MM.1S (cell line): Measurements from ENCODE around the gene PIP4K2A.

ENCODE experiments used
- DNase-seq: peaks from one replicate; pipeline ENCODE4 v3.0.0-alpha.2; 2015
- H2AFZ ChIP-seq: fragments of 300-600 bp; sonication (generic); 2 replicates; pipeline ENCODE4 v1.6.0; 2016; ENCODE audit warnings: antibody characterized with exemption, low read length
- H3F3A ChIP-seq: fragments of 300-600 bp; sonication (generic); 2 replicates; pipeline ENCODE4 v1.6.1; 2016; ENCODE audit warnings: mild to moderate bottlenecking, antibody characterized with exemption, low read length, moderate library complexity, mixed read lengths; ENCODE audit not compliant: insufficient read depth
- H3K27ac ChIP-seq: fragments of 300-600 bp; sonication (generic); 2 replicates; pipeline ENCODE4 v1.5.1; 2016; ENCODE audit warnings: mild to moderate bottlenecking, low read length
- H3K27me3 ChIP-seq: fragments of 300-600 bp; sonication (generic); replicated peaks from 2 replicates; pipeline ENCODE4 v1.6.0; 2016; ENCODE audit warnings: low read length; ENCODE audit not compliant: insufficient read depth
- H3K36me3 ChIP-seq: fragments of 300-600 bp; sonication (generic); replicated peaks from 2 replicates; pipeline ENCODE4 v1.6.1; 2016; ENCODE audit warnings: mild to moderate bottlenecking, low read length, mixed read lengths; ENCODE audit not compliant: insufficient read depth
- H3K4me1 ChIP-seq: fragments of 300-600 bp; sonication (generic); 2 replicates; pipeline ENCODE4 v1.6.1; 2016; ENCODE audit warnings: low read length, mixed read lengths
- H3K4me2 ChIP-seq: fragments of 300-600 bp; sonication (generic); 2 replicates; pipeline ENCODE4 v1.6.0; 2016; ENCODE audit warnings: low read depth, low read length
- H3K4me3 ChIP-seq: fragments of 300-600 bp; sonication (generic); 2 replicates; pipeline ENCODE4 v1.5.1; 2016; ENCODE audit warnings: low read length, mixed read lengths
- H3K79me2 ChIP-seq: fragments of 300-600 bp; sonication (generic); 2 replicates; pipeline ENCODE4 v1.6.1; 2016; ENCODE audit warnings: mixed run types, low read length, mixed read lengths
- H3K9ac ChIP-seq: fragments of 300-600 bp; sonication (generic); 2 replicates; pipeline ENCODE4 v1.6.1; 2016; ENCODE audit warnings: low read length, mixed read lengths
- H3K9me2 ChIP-seq: fragments of 300-600 bp; sonication (generic); replicated peaks from 2 replicates; pipeline ENCODE4 v1.6.1; 2016; ENCODE audit warnings: mild to moderate bottlenecking, low read length, mixed read lengths; ENCODE audit not compliant: insufficient read depth
- H3K9me3 ChIP-seq: fragments of 300-600 bp; sonication (generic); replicated peaks from 2 replicates; pipeline ENCODE4 v1.6.1; 2016; ENCODE audit warnings: mild to moderate bottlenecking, low read length, mixed read lengths; ENCODE audit not compliant: insufficient read depth
- H4K20me1 ChIP-seq: fragments of 300-600 bp; sonication (generic); 2 replicates; pipeline ENCODE4 v1.6.1; 2016; ENCODE audit warnings: mild to moderate bottlenecking, low read length, moderate library complexity, mixed read lengths; ENCODE audit not compliant: insufficient read depth
- EZH2 ChIP-seq: fragments of 300-600 bp; sonication (generic); optimal IDR thresholded peaks from 2 replicates; pipeline ENCODE3; 2017; ENCODE audit warnings: low read depth, mild to moderate bottlenecking, antibody characterized with exemption, low read length, mixed read lengths
- EZH2phosphoT487 ChIP-seq: fragments of 300-600 bp; sonication (generic); IDR thresholded peaks from 2 replicates; pipeline ENCODE4 v1.6.1; 2018; ENCODE audit warnings: antibody characterized with exemption, low read length
- TF ChIP-seq, protein P1 (sequence below): fragments of 300-600 bp; sonication (generic); IDR thresholded peaks from 2 replicates; pipeline ENCODE4 v1.5.1; 2016; ENCODE audit warnings: antibody characterized with exemption, low read length, mixed read lengths

Gene PIP4K2A

DNA sequence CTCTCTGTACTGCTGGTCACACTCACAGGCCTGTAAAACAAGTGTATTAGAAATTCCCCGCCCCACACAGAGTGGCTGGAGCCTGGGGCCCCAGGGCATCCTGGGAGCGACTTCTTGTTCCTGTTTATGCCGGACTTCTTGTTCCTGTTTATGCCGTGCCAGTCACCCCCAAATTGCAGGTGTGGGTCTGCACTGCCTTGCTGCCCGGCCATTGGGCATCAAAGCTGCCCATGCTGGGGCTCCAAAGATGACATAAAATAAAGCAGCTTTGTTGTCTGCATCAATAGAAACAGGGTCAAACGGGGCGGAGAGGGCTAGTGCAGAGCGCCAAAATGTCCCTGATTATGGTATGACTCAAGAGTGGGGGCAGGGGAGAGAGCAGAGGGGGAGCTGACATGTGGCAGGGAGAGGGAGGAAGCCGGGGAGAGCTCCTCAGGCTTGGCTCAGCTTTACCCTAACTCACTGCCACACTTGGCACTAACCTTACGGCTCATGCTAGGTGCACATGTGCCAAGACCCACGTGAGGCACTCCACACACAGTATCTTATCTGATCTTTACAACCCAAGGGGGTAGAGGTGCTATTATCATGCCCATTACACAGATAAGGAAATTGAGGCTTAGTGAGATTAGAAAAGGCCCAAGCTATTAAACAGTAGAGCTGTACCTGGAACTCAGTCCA lies 98.4 kb downstream of the PIP4K2A start:
- H2AFZ ChIP-seq = peak overlapping the region; percentile 76
- no peaks in the 10 kb centered on the region for H4K20me1 ChIP-seq
- H3K27ac ChIP-seq = peak overlapping the region; percentile 52; the same call in 1 of the 2 replicates
- H3K36me3 ChIP-seq = no peaks in the 10 kb centered on the region
- no peaks in the 10 kb centered on the region for H3K27me3 ChIP-seq
- peak overlapping the region; percentile 64 for H3K9ac ChIP-seq
- H3K4me2 ChIP-seq = peak overlapping the region; percentile 89
- H3K4me3 ChIP-seq = peak overlapping the region; percentile 72
- H3K79me2 ChIP-seq = peaks cover 60% of the 10 kb centered on the region
- TF ChIP-seq EZH2phosphoT487 = no peak
- TF ChIP-seq EZH2 = no peak
- TF ChIP-seq, protein P1, sequence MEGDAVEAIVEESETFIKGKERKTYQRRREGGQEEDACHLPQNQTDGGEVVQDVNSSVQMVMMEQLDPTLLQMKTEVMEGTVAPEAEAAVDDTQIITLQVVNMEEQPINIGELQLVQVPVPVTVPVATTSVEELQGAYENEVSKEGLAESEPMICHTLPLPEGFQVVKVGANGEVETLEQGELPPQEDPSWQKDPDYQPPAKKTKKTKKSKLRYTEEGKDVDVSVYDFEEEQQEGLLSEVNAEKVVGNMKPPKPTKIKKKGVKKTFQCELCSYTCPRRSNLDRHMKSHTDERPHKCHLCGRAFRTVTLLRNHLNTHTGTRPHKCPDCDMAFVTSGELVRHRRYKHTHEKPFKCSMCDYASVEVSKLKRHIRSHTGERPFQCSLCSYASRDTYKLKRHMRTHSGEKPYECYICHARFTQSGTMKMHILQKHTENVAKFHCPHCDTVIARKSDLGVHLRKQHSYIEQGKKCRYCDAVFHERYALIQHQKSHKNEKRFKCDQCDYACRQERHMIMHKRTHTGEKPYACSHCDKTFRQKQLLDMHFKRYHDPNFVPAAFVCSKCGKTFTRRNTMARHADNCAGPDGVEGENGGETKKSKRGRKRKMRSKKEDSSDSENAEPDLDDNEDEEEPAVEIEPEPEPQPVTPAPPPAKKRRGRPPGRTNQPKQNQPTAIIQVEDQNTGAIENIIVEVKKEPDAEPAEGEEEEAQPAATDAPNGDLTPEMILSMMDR = no peak
- peaks cover 19% of the 10 kb centered on the region for H3K4me1 ChIP-seq
- H3K9me2 ChIP-seq = no peaks in the 10 kb centered on the region
- no peaks in the 10 kb centered on the region for H3K9me3 ChIP-seq
- DNase-seq = peak; percentile 64
- 0 out of 2 replicates have a peak, but pooled peaks cover 6% of the 10 kb centered on the region for H3F3A ChIP-seq

DNA sequence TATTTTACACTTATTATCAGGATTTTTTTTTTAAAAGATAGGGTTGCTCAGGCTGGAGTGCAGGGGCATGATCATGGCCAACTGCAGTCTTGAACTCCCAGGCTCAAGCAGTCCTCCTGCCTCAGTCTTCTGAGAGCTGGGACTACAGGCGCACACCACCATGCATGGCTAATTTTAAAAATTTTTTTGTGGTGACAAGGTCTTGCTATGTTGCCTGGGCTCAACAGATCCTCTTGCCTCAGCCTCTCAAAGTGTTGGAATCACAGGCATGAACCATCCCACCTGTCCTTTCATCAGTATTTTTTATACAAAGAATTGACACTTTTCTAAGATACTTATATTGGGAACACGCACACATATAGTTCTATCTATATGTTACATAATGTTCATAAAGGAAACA lies 99.3 kb downstream of the PIP4K2A start:
- no peak for DNase-seq
- Histone ChIP-seq H3K9ac (no peak overlapping the region), H3K4me2 (peak overlapping the region; percentile 89; the same call in 1 of the 2 replicates), H3K9me3 (no peaks in the 10 kb centered on the region), H3K79me2 (peaks cover 59% of the 10 kb centered on the region), H3K9me2 (no peaks in the 10 kb centered on the region), H3K4me1 (peaks cover 19% of the 10 kb centered on the region), H3K36me3 (no peaks in the 10 kb centered on the region), H3F3A (0 out of 2 replicates have a peak, but pooled peaks cover 6% of the 10 kb centered on the region), H3K27ac (no peak overlapping the region), H4K20me1 (no peaks in the 10 kb centered on the region), H2AFZ (no peak overlapping the region), H3K4me3 (no peak overlapping the region), H3K27me3 (no peaks in the 10 kb centered on the region)
- no peak for TF ChIP-seq EZH2

DNA sequence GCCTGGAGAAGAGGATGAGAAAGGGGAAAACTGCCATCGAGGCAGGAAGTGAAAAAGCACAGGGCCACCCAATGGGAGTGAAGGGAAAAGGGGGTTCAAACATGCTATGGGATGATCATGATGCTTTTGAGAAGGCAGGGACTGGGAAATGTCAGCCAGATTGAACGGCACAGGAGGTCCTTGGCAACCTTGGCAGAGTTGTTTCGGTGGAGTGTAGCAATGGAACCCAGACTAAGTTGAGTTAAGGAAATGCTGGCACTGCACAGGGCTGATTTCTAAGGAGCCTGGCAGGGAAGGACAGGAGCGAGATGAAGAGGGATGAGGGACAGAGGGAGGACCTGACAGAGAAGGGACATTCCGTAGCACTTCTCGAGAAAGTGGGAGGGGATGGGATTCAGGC lies 101.4 kb downstream of the PIP4K2A start:
- Histone ChIP-seq H3K9me3 (no peaks in the 10 kb centered on the region), H3K36me3 (no peaks in the 10 kb centered on the region), H3K27me3 (no peaks in the 10 kb centered on the region), H3K27ac (no peak overlapping the region), H3K9ac (no peak overlapping the region), H3K4me3 (no peak overlapping the region), H3F3A (0 out of 2 replicates have a peak, but pooled peaks cover 6% of the 10 kb centered on the region), H3K4me2 (no peak overlapping the region), H3K9me2 (no peaks in the 10 kb centered on the region), H3K4me1 (peaks cover 19% of the 10 kb centered on the region), H2AFZ (no peak overlapping the region), H3K79me2 (peaks cover 50% of the 10 kb centered on the region), H4K20me1 (no peaks in the 10 kb centered on the region)
- TF ChIP-seq EZH2phosphoT487 = no peak
- TF ChIP-seq, protein P1 = no peak
- no peak for TF ChIP-seq EZH2
- no peak for DNase-seq

DNA sequence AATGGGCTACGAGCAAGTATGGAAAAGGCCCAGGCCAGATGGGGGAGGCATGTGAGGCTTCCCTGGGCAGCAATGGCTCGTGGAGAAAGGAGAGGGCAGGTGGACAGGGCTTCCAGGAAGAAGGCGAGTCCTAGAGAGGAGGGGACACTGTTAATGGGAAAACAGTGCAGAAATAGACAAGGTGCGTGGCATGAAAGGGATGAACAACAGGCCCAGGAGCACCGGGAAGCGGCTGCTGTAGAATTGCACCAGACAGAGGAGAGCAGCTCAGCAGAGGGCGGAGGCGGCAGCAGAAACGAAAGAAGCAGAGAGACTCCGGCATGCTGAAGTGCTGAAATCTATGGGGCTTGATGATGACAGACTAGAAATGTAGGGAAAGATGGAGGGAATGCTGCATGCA lies 102.1 kb downstream of the PIP4K2A start:
- H3K9me3 ChIP-seq = no peaks in the 10 kb centered on the region
- H3K4me2 ChIP-seq = no peak overlapping the region

More for the DNA sequence above, 102.1 kb downstream of the PIP4K2A start:
- DNase-seq = no peak
- Histone ChIP-seq H2AFZ (no peak overlapping the region), H3K36me3 (no peaks in the 10 kb centered on the region), H3K4me3 (no peak overlapping the region), H3K27me3 (no peaks in the 10 kb centered on the region), H4K20me1 (no peaks in the 10 kb centered on the region), H3K27ac (no peak overlapping the region), H3K4me1 (peaks cover 20% of the 10 kb centered on the region), H3K79me2 (peaks cover 43% of the 10 kb centered on the region), H3K9ac (no peak overlapping the region), H3K9me2 (no peaks in the 10 kb centered on the region), H3F3A (0 out of 2 replicates have a peak, but pooled peaks cover 6% of the 10 kb centered on the region)
- TF ChIP-seq, protein P1 = no peak
- TF ChIP-seq EZH2 (no peak), EZH2phosphoT487 (no peak)
